ENCODE results near the gene ANAPC13.

DNA sequence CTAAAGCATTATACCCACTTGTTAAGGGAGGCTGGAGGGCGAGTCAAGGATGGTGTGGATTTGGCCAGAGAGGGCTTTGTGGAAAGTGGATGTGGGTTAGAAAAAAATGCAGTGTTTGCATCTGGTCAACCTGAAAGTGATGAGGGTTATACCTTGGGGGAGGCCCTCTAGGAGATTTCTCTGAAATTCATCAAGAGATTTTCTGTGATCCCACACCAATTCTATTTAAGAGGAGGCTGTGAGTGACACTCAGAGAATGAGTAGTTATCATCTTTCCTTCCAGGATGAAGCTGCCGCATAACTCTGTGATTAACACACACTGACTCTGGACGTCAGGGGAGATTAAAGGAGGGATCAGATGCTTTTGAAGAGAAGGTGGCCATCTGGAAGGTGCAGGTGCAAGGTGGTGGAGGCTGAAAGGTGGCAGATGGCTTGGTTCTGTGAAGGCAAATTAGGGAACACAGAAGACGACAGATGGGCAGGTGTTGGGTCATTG lies 54.8 kb downstream of the ANAPC13 start:
- TF ChIP-seq, protein P1, sequence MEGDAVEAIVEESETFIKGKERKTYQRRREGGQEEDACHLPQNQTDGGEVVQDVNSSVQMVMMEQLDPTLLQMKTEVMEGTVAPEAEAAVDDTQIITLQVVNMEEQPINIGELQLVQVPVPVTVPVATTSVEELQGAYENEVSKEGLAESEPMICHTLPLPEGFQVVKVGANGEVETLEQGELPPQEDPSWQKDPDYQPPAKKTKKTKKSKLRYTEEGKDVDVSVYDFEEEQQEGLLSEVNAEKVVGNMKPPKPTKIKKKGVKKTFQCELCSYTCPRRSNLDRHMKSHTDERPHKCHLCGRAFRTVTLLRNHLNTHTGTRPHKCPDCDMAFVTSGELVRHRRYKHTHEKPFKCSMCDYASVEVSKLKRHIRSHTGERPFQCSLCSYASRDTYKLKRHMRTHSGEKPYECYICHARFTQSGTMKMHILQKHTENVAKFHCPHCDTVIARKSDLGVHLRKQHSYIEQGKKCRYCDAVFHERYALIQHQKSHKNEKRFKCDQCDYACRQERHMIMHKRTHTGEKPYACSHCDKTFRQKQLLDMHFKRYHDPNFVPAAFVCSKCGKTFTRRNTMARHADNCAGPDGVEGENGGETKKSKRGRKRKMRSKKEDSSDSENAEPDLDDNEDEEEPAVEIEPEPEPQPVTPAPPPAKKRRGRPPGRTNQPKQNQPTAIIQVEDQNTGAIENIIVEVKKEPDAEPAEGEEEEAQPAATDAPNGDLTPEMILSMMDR (conservative IDR thresholded peaks at IDR 0.05; ENCODE audit: low read depth, low read length): no peak
- no peak for TF ChIP-seq EZH2 (IDR thresholded peaks at IDR 0.05; ENCODE audit: borderline replicate concordance, low read depth, low read length, poor library complexity, severe bottlenecking)

Measured in A673 (cell line).